ENCODE data around the gene GSTT2B.
"Not testable (repeated sequence)": the region's sequence is repeated elsewhere in the genome, so short reads cannot be mapped to it uniquely, and the experiment has no call there.

The GSTT2B gene

DNA sequence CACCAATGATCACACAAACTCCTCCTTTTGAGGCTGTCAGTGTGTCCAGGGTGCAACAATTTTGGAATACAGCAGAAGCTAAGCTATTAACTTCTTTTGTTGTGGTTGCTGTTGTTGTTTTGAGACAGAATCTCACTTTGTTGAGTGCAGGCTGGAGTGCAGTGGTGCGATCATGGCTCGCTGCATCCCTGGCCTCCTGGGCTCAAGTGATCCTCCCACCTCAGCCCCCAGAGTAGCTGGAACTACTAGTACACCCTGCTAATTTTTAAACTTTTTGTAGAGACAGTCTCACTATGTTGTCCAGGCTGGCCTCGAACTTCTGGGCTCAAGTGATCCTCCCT is 22.0 kb downstream of the GSTT2B start:
- no peak for TF ChIP-seq POU2F2 (IDR thresholded peaks at IDR 0.05; ENCODE audit: low read depth, low read length)
- TF ChIP-seq SPI1 (IDR thresholded peaks at IDR 0.05; ENCODE audit: low read depth, low read length), result no peak
- TF ChIP-seq PAX5 (IDR thresholded peaks at IDR 0.05; ENCODE audit: insufficient read depth, low read length, severe bottlenecking), result no peak
- no peak for TF ChIP-seq POLR2A (IDR thresholded peaks at IDR 0.05; ENCODE audit: low read depth, low read length)
- no peak for TF ChIP-seq TAF1 (IDR thresholded peaks at IDR 0.05; ENCODE audit: low read depth, low read length)
- FAIRE-seq, result no peak
- no peak for DNase-seq (ENCODE audit: insufficient read length, low spot score)

DNA sequence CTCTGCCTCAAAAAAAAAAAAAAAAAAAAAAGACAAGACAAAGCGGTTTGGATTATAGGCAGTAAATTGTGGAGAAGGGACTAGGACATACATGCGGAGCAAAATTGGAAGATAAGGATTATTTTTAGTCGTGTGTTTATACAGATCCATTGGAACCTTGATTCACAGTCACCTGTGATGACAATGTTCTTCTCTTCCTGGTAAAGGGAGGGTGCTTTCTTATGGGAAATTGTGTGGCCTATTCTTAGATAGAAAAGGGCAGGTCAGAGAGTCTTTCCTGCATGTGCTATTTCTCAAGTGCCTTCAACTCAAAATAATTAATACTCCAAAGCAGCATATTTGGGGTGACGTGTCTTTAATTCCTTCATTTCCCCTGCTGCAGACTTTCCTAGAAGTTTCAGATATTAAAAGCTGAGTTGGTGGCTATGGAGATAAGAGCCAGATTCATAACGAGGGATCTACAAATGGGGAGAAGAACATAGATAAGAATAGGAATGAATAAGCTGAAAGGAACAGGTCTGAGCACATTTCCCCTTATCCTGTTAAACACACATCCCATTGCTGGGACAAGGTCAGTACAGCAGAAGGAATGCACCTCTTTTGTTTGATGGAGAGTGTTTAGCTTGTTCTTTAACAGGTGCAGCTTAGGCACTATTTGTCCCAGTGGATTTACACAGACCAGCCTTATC is 22.5 kb downstream of the GSTT2B start:
- FAIRE-seq, result no peak
- DNase-seq (ENCODE audit: insufficient read length, low spot score), result no peak
- TF ChIP-seq POLR2AphosphoS5 (IDR thresholded peaks at IDR 0.05; ENCODE audit: low read depth, low read length) (no peak), PAX5 (IDR thresholded peaks at IDR 0.05; ENCODE audit: insufficient read depth, low read length, severe bottlenecking) (no peak), SPI1 (IDR thresholded peaks at IDR 0.05; ENCODE audit: low read depth, low read length) (no peak), POLR2A (IDR thresholded peaks at IDR 0.05; ENCODE audit: low read depth, low read length) (no peak), TAF1 (IDR thresholded peaks at IDR 0.05; ENCODE audit: low read depth, low read length) (no peak), POU2F2 (IDR thresholded peaks at IDR 0.05; ENCODE audit: low read depth, low read length) (no peak)

DNA sequence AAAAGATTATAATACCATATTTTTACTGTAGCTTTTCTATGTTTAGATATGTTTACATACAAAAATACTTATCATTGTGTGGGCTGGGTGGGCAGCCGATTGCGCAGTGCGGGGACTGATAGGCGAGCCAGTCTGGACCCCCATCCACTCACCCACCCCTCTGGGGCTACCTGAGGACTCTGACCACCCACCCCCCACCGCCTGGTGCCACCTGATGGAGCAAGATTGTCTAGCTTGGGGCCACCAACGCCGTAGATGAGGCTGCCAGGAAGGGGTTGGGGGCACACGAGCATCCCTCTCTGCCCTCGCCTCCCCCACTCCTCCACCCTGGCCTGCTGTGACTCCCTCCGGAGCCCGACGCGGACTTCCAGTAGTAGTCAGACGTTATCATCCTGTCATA is 34.4 kb downstream of the GSTT2B start:
- FAIRE-seq (no peak), DNase-seq (ENCODE audit: insufficient read length, low spot score) (no peak)
- TF ChIP-seq POU2F2 (IDR thresholded peaks at IDR 0.05; ENCODE audit: low read depth, low read length), result no peak
- no peak for TF ChIP-seq PAX5 (IDR thresholded peaks at IDR 0.05; ENCODE audit: insufficient read depth, low read length, severe bottlenecking)
- no peak for TF ChIP-seq SPI1 (IDR thresholded peaks at IDR 0.05; ENCODE audit: low read depth, low read length)
- no peak for TF ChIP-seq TAF1 (IDR thresholded peaks at IDR 0.05; ENCODE audit: low read depth, low read length)
- no peak for TF ChIP-seq POLR2A (IDR thresholded peaks at IDR 0.05; ENCODE audit: low read depth, low read length)
- no peak for TF ChIP-seq POLR2AphosphoS5 (IDR thresholded peaks at IDR 0.05; ENCODE audit: low read depth, low read length)

DNA sequence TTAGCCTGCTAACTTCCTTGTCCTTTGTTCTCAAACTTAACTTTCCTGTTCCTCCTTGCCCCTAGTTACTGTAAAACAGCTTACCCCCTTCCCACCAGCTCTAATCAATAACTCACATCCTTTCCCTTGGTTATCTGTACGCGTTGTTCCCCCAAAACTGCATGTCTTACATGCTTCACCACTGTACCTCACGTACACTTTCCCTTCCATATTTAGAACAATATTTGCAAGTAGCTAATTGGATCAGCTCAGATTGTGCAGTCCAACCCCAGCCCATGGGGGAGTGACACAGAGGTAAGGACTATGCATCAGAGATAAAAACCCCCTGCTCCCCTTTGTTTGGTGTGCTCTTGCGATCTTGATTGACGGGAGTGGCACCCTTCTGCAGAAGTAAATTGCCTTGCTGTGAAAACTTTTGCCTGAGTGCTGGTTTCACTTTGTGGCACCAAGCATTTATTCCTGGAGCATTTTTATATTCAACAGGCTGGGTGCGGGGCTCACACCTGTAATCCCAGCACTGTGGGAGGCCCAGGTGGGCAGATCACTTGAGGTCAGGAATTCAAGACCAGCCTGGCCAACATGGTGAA is 35.9 kb downstream of the GSTT2B start:
- DNase-seq (ENCODE audit: insufficient read length, low spot score) (no peak), FAIRE-seq (peak; percentile 9)
- no peak for TF ChIP-seq SPI1 (IDR thresholded peaks at IDR 0.05; ENCODE audit: low read depth, low read length)
- TF ChIP-seq POLR2A (IDR thresholded peaks at IDR 0.05; ENCODE audit: low read depth, low read length), result no peak
- no peak for TF ChIP-seq POLR2AphosphoS5 (IDR thresholded peaks at IDR 0.05; ENCODE audit: low read depth, low read length)
- no peak for TF ChIP-seq TAF1 (IDR thresholded peaks at IDR 0.05; ENCODE audit: low read depth, low read length)

DNA sequence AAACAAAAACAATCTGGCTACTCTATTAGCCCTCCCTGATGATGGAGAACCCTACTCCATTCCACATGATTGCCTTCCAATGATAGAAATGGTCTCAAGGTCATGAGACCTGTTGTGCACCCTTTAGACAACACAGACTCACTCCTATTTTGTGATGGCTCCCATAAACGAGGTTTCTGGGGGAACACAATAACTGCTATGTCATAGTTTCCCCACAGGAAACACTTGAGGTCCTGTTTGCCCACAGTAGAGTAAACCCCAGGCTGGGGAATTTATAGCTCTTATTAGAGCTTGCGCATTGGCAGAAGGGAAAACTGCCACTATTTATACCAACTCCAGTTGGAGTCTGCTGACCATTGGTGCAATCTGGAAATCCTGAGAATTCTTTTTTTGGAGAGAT is 38.1 kb downstream of the GSTT2B start:
- DNase-seq (ENCODE audit: insufficient read length, low spot score), result no peak
- TF ChIP-seq PAX5 (IDR thresholded peaks at IDR 0.05; ENCODE audit: insufficient read depth, low read length, severe bottlenecking) (no peak), SPI1 (IDR thresholded peaks at IDR 0.05; ENCODE audit: low read depth, low read length) (no peak), TAF1 (IDR thresholded peaks at IDR 0.05; ENCODE audit: low read depth, low read length) (no peak), POLR2AphosphoS5 (IDR thresholded peaks at IDR 0.05; ENCODE audit: low read depth, low read length) (no peak), POLR2A (IDR thresholded peaks at IDR 0.05; ENCODE audit: low read depth, low read length) (no peak), POU2F2 (IDR thresholded peaks at IDR 0.05; ENCODE audit: low read depth, low read length) (no peak)
- FAIRE-seq, result no peak

DNA sequence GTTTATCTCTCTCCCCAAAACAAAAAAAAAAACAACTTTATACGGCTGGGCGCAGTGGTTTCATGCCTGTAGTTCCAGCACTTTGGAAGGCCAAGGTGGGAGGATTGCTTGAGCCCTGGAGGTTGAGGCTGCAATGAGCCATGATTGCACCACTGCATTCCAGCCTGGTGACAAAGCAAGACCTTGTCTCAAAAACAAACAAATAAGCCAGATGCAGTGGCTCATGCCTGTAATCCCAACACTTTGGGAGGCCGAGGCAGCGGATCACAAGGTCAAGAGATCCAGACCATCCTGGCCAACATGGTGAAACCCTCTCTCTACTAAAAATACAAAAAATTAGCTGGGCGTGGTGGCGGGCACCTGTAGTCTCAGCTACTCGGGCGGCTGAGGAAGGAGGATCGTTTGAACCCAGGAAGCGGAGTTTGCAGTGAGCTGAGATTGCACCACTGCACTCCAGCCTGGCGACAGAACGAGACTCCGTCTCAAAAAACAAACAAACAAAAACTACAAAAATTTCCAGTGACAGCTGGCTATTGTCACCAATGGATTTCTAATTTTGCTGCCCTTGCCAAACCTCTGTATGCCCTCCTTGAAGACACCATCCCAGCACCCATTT is 39.3 kb downstream of the GSTT2B start:
- FAIRE-seq; DNase-seq (ENCODE audit: insufficient read length, low spot score): not testable (repeated sequence)

DNA sequence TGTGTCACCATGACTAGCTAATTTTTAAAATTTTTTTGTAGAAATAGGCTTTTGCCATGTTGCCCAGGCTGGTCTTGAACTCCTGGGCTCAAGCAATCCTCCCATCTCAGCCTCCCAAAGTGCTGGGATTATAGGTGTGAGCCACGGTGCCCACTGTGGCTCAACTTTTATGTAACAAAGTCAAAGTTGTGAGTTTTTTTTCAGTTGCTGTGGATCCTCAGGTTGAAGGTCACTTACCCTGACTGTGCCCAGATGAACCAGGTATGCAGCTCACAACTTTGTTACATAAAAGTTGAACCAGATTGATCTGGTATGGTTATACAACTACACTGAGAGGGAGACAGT is 40.8 kb downstream of the GSTT2B start:
- FAIRE-seq; DNase-seq (ENCODE audit: insufficient read length, low spot score): not testable (repeated sequence)

DNA sequence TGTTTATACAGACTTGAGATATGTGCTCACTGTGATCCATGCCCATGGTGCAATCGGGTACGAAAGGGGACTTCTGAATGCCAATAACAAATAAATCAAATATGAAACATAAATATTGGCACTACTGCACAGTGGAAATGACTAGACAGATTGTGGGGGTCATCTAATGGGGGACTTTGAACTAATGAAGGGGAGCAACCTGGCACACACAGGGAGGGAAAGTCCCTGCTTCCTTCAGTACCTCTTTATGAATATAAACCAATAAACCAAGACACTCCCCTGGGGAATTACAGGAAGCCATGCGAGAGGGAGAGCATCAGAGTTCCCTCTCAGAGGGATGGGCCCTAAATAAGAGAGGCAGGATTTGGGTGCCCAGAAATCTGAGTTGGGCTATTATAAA is 45.7 kb downstream of the GSTT2B start:
- no peak for TF ChIP-seq TAF1 (IDR thresholded peaks at IDR 0.05; ENCODE audit: low read depth, low read length)
- no peak for TF ChIP-seq POLR2AphosphoS5 (IDR thresholded peaks at IDR 0.05; ENCODE audit: low read depth, low read length)
- TF ChIP-seq POU2F2 (IDR thresholded peaks at IDR 0.05; ENCODE audit: low read depth, low read length), result no peak
- TF ChIP-seq SPI1 (IDR thresholded peaks at IDR 0.05; ENCODE audit: low read depth, low read length), result no peak
- TF ChIP-seq PAX5 (IDR thresholded peaks at IDR 0.05; ENCODE audit: insufficient read depth, low read length, severe bottlenecking), result no peak
- no peak for TF ChIP-seq POLR2A (IDR thresholded peaks at IDR 0.05; ENCODE audit: low read depth, low read length)
- DNase-seq (ENCODE audit: insufficient read length, low spot score) (no peak), FAIRE-seq (no peak)

DNA sequence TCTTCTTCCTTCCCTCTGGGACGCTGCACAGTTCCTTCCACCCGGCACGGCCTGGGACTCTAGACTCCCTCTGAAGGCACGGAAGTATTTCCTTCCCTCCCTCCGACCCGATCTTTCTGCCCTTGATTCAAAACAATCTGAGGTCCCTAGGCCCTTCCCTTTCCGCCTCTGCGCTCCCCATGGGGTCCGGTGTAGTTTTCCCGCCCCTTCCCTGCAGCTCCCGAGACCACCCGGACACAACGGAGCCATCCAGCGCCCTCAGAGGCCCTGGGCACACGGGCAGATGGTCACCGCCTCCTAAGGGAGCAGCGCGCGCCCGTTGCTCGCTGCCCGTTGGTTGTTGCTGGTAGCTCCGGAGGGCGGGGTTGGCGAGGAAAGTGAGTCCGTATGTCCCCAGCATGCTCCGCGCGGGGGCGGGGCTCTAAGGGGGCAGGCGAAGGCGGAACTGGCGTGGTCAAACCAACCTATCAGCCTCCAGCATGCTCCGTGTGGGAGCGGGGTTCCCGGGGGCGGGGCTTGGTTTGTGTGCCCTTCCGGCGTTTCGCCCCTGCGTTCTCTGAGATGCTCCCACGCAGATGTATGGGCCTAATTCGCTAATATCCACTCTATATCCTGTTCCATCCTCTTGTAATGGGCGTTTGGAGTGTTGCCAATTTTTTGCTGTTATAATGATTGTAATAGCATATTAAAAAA is 47.2 kb downstream of the GSTT2B start:
- FAIRE-seq (peak; percentile 99), DNase-seq (ENCODE audit: insufficient read length, low spot score) (peak; percentile 96)
- peak; percentile 85 for TF ChIP-seq POLR2A (IDR thresholded peaks at IDR 0.05; ENCODE audit: low read depth, low read length)
- peak; percentile 57; the same call in 1 of the 2 replicates for TF ChIP-seq SPI1 (IDR thresholded peaks at IDR 0.05; ENCODE audit: low read depth, low read length)
- no peak for TF ChIP-seq PAX5 (IDR thresholded peaks at IDR 0.05; ENCODE audit: insufficient read depth, low read length, severe bottlenecking)
- peak; percentile 92 for TF ChIP-seq POLR2AphosphoS5 (IDR thresholded peaks at IDR 0.05; ENCODE audit: low read depth, low read length)
- TF ChIP-seq POU2F2 (IDR thresholded peaks at IDR 0.05; ENCODE audit: low read depth, low read length), result peak; percentile 26
- TF ChIP-seq TAF1 (IDR thresholded peaks at IDR 0.05; ENCODE audit: low read depth, low read length), result peak; percentile 86

DNA sequence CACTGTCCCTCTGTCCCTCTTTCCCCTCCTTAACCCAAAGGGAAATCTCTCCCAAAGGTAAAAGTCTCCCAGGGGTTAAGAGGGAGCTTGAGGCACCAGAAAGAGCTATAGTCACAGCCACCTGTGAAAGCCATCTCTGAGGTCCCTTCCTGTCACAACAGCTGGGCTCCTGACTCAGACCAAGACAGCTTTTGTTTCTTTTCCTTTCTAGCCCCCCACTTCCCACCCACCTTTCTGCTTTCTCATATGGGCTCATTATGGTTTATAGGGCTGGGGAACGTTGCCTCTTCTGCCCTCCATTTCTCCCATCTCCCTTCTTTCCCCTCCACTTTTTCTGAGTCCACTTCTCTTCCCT is 47.7 kb downstream of the GSTT2B start:
- TF ChIP-seq POU2F2 (IDR thresholded peaks at IDR 0.05; ENCODE audit: low read depth, low read length) (peak; percentile 49; the same call in 1 of the 2 replicates), TAF1 (IDR thresholded peaks at IDR 0.05; ENCODE audit: low read depth, low read length) (no peak), SPI1 (IDR thresholded peaks at IDR 0.05; ENCODE audit: low read depth, low read length) (peak; percentile 44), POLR2AphosphoS5 (IDR thresholded peaks at IDR 0.05; ENCODE audit: low read depth, low read length) (peak; percentile 49; the same call in 1 of the 2 replicates), PAX5 (IDR thresholded peaks at IDR 0.05; ENCODE audit: insufficient read depth, low read length, severe bottlenecking) (no peak), POLR2A (IDR thresholded peaks at IDR 0.05; ENCODE audit: low read depth, low read length) (peak; percentile 8; the same call in 1 of the 2 replicates)
- FAIRE-seq (no peak), DNase-seq (ENCODE audit: insufficient read length, low spot score) (peak; percentile 53)
